Measurements from ENCODE around the gene SRRM3.
"Not testable (repeated sequence)": the region's sequence is repeated elsewhere in the genome, so short reads cannot be mapped to it uniquely, and the experiment has no call there.

Gene SRRM3

DNA sequence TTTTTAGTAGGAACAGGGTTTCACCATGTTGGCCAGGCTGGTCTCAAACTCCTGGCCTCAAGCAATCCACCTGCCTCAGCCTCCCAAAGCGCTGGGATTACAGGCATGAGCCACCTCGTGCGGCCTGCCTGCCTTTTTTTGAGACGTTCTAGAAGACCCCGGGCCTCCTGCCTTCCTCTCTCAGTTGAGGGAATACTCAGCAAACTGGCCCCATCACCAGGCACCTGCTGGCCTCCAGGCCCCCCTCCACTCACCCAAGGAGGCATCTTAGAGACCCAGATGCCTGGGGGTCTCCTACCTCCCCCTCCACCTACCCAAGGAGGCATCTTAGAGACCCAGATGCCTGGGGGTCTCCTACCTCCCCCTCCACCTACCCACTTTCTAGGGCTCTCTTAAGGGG, 91.2 kb downstream of the SRRM3 start:
- DNase-seq: not testable (repeated sequence)

DNA sequence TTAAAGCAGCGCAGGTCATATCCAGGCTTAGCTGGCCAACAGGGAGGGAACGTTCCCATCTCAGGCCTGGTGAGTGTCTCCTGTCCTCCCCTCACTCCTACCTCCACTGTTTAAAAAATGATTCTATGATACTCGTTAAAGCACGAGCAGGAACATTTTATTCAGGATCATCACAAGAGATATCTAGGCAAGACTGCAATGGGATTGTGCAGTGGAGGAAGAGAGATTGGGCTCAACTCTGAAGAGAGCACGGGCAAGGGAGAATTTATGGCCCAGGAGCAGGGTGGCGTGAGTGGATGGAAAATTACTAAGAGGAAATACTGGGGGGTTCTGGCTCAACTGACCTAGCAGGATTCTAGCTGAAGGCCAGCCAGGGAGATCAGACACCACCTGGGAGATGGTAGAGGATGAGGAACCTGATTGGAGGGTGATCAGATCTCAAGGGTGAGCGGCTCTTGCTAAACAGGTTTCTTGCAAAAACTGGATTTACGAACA, 91.8 kb downstream of the SRRM3 start:
- DNase-seq: no peak

DNA sequence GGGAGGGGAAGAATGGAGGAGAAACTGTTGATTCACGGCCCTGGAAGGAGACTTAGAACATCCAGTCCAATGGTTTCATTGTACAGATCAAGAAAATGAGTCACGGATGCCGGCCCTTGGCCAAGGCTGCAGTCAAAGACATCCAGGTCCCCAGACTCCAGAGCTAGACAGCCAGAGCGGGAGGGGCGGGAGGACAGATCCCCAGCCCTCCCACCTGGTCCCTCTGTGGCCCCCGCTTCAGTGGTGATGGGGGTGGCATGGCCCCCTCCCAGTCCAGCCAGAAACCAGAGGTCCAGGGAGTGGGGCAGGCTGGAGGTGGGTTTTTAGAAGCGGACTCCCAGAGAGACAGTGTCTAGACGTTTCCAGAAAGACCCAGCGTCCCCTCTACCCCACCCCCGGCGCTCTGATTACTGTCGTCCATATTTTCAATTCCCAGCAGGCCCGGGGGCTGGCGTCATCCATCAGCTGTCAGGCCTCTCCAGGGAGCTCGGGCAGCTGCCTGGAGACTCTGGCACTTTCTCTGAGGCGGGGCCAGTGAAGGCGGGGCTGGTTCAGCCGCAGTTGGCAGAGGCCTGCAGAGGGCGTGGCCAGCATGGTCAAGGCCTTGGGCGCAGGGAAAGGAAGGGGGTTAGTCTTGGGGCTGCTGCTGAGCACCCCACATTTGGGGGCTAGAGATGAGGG, 92.8 kb downstream of the SRRM3 start:
- no peak for DNase-seq

DNA sequence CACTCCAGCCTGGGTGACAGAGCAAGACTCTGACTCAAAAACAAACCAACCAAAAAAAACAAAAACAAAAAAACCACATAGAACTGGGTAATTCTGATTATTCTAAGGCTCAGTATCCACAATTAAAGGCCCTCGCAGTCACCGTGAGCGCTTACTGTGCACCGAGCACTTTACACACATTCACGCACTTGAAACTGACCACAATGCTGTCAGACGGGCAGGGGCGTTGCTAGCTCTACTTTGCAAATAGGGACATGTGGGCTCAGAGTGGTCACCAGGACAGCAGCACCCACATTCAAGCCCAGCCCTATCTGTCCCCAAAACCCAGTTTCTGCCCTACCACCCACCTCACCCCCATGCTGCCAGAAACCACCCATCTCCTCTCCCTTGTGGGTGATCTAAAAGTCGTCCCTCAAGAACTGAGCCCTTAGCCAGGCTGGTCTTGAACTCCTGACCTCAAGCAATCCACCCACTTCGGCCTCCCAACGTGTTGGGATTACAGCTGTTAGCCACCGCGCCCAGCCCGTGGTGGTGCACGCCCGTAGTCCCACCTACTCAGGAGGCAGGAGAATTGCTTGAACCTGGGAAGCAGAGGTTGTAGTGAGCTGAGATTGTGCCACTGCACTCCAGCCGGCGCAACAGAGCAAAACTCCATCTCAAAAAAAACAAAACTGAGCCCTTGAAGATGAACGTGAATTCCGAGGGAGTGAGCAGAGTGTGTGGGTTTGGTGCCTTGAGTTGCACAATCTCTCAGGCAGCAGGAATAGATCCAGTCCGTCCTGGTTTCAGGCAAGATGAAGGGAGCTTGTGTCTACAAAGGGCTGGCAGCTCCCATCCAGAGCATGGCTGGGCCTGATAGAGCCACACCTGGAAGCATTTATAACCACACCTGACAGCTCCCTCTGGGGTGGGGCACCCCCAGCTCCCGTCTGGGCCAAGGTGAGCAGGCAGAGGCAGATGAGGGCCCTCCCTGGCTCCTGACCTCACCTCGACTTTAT, 95.3 kb downstream of the SRRM3 start:
- no peak for DNase-seq

DNA sequence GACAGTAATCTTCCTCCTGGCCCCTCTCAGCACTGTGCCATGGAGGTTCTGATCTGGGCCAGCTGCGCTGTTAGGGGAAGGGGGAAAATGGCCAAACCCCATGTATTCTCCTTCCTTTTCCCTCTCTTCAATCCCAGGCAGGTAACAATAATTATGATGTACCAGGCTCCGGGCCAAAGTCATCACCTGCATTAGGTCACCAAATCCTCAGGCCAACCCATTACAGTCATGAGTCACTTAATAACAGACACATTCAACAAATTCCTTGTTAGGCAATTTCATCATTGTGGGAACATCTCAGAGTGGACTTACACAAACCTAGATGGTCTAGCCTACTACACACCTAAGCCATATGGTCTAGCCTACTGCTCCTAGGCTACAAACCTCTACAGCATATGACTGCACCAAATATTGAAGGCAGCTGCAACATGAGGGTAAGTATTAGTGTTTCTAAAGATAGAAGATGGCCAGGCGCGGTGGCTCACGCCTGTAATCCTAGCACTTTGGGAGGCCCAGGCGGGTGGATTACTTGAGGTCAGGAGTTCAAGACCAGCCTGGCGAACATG, 98.6 kb downstream of the SRRM3 start:
- DNase-seq: no peak

DNA sequence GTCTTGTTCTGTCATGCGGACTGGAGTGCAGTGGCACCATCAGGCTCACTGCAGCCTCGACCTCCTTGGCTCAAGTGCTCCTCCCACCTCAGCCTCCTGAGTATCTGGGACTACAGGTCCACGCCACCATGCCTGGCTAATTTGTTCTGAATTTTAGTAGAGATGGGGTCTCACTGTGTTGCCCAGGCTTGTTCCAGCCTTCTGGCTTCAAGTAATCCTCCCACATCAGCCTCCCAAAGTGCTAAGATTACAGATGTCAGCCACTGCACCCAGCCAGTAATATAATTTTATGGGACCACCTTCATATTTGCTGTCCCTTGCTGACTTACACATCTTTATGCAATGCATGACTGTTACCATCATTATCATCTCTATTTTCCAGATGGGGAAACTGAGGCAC, 99.3 kb downstream of the SRRM3 start:
- DNase-seq: no peak

DNA sequence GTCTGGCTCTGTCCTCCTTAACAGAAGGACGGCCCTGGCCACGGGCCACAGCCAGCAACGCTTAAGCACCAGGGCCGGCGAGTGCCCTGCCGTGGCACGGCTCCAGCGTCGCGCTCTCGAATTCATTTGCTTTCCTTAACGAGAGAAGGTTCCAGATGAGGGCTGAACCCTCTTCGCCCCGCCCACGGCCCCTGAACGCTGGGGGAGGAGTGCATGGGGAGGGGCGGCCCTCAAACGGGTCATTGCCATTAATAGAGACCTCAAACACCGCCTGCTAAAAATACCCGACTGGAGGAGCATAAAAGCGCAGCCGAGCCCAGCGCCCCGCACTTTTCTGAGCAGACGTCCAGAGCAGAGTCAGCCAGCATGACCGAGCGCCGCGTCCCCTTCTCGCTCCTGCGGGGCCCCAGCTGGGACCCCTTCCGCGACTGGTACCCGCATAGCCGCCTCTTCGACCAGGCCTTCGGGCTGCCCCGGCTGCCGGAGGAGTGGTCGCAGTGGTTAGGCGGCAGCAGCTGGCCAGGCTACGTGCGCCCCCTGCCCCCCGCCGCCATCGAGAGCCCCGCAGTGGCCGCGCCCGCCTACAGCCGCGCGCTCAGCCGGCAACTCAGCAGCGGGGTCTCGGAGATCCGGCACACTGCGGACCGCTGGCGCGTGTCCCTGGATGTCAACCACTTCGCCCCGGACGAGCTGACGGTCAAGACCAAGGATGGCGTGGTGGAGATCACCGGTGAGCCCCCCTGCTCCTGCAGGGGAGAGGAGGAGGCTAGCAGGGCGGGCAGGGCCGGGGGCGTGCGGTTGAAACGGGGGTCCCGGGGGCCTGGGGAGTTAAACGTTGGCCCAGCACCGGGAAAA, 100.9 kb downstream of the SRRM3 start, which contains the start of gene HSPB1:
HSPB1 (plus strand) TSS at position 327 of the 855 bp plus-strand sequence; CDS start at position 367, 40 bp downstream.
- no peak for DNase-seq

DNA sequence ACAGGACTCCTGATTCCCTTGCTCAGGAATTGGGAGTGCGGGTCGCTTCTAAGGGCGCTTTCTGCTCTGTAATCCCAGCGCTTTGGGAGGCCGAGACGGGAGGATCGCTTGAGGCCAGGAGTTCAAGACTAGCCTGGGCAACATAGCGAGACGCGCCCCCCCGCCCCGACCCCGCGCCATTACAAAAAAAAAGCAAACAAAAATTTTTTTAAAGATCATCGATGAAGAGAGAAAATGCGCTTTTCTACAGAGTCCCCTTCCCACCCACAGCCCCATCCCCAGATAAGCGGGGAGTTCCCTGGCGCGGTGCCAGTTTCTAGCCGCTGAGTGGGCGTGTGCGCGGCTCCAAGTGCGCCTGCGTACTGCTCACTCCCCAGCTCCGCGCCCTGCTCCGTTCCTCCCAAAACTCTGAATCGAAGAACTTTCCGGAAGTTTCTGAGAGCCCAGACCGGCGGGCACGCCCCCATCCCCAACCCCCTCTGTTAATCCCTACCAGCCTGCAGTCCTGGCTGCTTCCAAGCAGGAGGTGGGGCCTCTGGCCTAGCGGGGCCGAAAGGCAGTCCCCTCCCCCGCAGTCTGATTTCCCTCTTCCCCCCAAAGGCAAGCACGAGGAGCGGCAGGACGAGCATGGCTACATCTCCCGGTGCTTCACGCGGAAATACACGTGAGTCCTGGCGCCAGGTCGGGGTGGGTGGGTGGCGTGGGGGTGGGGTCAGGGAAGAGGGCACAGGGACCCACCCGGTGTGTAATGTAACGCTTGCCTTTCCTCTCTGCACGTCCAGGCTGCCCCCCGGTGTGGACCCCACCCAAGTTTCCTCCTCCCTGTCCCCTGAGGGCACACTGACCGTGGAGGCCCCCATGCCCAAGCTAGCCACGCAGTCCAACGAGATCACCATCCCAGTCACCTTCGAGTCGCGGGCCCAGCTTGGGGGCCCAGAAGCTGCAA, 101.8 kb downstream of the SRRM3 start:
- DNase-seq: no peak

DNA sequence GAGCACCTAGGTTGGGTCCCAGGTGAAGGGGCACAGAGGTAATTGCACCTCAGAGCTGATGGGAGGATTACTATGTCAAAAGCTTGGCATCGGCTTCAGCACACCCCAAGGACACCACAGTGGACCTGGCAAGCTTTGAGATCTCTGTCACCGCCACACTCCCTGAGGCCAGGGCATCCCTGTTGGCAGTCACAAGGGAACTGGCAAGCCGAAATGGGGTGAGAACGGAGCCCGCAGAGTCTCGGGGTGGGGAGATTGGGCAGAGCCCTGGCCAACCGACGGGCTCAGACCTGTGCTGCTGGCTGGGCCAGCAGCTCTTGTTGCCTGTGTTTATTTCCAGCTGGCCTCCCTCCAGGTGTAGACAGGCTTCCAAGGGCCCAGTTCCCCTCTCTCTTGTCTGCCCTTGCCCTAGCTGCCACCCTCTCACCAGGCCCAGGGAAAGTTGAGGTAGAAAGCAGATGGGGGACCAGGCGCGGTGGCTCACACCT, 103.2 kb downstream of the SRRM3 start:
- DNase-seq: no peak

DNA sequence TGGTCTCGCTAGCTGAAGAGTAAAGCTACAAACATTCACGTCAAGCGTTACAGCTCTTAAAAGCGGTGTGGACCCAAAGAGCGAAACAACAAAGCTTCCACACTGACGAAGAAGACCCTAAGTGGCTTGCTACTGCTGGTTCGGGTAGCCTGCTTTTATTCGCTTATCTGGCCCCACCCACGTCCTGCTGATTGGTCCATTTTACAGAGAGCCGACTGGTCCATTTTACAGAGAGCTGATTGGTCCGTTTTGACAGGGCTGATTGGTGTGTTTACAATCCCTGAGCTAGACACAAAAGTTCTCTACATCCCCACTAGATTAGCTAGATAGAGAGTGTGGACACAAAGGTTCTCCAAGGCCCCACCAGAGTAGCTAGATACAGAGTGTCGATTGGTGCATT, 107.2 kb downstream of the SRRM3 start:
- DNase-seq: not testable (repeated sequence)

DNA sequence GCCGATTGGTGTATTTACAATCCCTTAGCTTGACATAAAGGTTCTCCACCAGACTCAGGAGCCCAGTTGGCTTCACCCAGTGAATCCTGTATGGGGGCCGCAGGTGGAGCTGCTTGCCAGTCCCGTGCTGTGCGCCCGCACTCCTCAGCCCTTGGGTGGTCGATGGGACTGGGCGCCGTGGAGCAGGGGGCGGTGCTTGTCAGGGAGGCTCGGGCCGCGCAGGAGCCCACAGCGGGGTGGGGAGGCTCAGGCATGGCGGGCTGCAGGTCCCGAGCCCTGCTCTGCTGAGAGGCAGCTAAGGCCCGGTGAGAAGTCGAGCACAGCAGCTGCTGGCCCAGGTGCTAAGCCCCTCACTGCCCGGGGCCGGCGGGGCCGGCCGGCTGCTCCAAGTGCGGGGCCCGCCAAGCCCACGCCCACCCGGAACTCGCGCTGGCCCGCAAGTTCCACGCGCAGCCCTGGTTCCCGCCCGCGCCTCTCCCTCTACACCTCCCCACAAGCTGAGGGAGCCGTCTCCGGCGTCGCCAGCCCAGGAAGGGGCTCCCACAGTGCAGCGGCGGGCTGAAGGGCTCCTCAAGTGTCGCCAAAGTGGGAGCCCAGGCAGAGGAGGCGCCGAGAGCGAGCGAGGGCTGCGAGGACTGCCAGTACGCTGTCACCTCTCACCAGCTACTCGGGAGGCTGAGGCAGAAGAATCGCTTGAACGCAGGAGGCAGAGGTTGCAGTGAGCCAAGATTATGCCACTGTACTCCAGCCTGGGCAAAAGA, 107.8 kb downstream of the SRRM3 start:
- DNase-seq: not testable (repeated sequence)

DNA sequence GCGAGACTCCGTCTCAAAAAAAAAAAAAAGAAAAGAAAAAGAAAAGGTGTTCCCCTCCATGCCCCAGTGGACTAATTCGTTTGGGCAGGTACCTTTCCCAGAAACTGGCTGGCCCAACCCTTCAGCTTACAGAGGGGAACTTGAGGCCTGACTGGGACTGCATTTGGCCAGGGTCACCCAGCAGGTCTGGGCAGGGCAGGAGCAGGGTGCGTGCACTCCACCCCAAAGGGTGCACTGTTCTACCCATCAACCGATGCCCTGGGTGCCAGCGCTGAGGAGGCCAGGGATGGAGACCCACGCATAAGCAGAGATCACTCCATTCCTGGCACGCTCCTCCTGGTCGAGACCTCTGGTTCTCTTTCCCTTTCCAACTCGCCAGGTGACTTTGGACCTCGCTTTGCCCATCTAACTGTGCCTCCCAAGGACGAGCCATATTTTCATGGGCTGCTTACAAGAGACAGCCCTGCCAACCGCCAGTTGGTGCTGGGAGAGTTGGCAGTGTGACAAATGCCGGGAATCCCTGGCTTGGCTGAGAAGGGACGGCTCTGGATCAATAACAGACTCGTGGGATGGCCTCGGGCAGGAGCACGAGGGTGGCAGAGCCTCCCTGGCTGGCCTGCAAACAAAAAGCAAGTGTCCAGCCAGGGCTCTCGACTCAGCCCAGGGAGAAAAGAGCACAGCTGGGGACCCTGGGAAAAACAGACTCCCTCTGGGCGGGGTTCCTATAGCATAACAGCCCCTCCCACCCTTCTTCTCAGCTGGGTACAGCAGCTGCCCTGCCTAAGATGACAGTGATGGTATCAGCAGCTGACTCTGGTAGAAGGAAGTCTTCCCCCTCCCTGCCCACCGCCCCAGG, 108.6 kb downstream of the SRRM3 start:
- DNase-seq: no peak

DNA sequence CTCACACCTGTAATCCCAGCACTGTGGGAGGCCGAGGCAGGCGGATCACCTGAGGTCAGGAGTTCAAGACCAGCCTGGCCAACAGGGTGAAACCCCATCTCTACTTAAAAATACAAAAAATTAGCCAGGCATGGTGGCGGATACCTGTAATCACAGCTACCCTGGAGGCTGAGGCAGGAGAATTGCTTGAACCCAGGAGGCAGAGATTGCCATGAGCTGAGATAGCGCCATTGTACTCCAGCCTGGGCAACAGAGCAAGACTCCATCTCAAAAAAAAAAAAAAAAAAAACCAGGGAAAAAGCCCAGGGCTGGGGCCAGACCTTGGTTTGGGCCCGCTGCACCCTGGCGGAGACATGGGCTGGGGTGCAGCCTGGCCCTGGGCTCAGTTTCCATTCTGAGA, 110.1 kb downstream of the SRRM3 start:
- DNase-seq: not testable (repeated sequence)

DNA sequence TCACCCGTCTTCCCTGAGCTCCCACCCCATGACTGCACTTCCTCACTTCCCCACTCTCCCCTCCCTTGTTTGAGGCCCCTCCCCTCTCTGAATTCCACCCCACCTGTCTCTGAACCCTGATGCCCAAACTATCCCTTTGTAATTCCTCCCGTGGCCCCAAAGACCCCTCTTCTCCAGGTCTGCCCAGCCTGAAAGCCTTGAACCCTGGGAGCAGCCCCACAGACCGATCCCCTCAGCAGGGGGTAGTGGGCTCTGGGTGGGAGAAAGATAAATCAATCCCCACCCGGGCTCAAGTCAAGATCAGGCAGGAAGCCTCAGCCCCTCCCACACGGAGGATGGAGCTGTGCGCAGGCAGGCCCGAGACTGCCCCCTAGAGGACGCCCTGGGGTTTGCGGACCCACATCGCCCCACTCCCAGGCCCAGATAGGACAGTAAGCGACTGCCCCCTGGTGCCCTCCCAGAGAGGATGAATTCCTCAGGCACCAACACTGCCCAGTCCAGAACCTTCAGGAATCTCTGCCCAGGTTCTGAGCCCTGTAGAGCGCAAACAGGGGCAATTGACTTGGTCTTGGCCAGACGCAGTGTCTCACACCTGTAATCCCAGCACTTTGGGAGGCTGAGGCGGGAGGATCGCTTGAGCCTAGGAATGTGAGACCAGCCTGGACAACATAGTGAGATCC, 112.5 kb downstream of the SRRM3 start:
- peak; percentile 95 for DNase-seq

DNA sequence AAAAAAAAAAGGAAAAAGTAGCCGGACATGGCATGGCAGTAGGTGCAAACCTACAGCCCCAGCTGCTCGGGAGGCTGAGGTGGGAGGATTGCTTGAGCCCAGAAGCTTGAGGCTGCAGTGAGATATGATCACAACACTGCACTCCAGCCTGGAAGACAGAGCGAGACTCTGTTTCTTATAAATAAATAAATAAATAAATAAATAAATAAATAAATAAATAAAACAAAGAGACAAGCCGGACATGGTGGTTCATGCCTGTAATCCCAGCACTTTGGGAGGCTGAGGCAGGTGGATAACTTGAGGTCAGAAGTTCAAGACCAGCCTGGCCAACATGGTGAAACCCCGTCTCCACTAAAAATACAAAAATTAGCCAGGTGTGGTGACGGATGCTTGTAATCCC, 113.0 kb downstream of the SRRM3 start:
- not testable (repeated sequence) for DNase-seq

DNA sequence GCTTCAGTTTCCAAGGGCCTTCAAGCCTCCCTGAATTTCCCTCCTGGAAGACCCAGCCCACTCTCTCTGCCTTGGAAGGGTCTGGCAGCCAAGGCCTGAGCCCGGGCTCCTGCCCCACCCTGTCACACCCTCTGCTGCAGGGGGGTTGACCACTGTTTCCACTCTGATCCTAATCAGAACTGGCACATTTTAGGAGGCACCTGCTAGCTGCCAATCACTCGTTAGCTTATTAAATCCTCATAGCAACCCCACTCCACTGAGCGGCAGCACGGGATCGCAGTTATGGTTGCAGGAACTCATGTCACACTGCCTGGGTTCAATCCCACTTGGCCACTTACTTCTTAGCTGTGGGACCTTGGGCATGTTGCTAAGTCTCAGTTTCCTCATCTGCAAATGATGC, 113.7 kb downstream of the SRRM3 start:
- no peak for DNase-seq

DNA sequence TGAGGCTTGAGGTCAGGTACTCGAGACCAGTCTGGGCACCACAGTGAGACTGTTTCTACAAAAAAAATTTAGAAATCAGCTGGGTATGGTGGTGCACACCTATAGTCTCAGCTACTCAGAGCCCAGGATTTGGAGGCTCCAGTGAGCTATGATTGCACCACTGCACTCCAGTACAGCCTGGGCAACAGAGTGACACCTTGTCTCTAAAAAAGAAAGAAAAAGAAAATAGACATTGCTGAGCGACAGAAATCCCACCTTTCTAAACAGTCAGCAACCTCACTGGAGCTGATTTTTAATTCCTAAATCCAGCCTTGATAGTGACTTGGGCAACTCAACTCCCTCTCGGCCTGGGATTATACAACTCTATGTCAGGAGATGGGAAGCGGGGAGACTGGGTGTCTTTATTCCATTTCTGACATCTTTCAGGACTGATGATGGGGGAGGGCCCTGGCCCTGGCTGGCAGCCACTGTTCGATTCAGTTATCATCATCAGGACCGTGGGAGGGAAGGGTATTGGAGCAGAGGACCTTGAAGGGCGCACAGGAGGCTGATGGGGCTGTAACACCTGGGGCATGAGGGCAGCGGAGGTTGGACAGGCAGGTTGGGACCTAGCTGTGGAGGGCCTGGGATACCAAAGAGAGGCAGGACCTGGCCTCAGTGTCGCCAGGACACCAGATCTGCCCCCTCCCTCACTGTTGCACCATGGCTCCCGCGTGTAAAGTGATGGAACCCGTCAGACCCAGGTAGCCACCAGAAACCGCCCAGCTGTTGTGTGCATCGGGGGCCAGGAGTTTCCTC, 115.5 kb downstream of the SRRM3 start:
- DNase-seq: no peak

All from 8988T (cell line).